IgD-negative memory B cell (primary cell): ENCODE measurements around the gene TTC9B. TPM values are rescaled to one million over a fixed set of nuclear protein-coding genes. Genes with fewer than 3 reads are reported as not detected.
A peak's percentile ranks its signal among the peaks of the same experiment; 100 is the strongest.
"Not testable (repeated sequence)": the region's sequence is repeated elsewhere in the genome, so short reads cannot be mapped to it uniquely, and the experiment has no call there.

ENCODE experiments used
- H3K27ac Mint-ChIP-seq, 3 donors: one replicate each; pipeline ENCODE4 v1.8.0; 2020 to 2022; ENCODE audit warnings: mild to moderate bottlenecking in 3 of 3, mixed read lengths in 3 of 3, moderate library complexity in 1 of 3
- H3K27me3 Mint-ChIP-seq: one replicate; pipeline ENCODE4 v1.8.0; 2021; ENCODE audit warnings: mixed read lengths
- H3K36me3 Mint-ChIP-seq: one replicate; pipeline ENCODE4 v1.8.0; 2020; ENCODE audit warnings: mild to moderate bottlenecking, mixed read lengths
- H3K4me1 Mint-ChIP-seq, 3 donors: one replicate each; pipeline ENCODE4 v1.8.0; 2020 to 2022; ENCODE audit warnings: mixed read lengths in 3 of 3, mild to moderate bottlenecking in 1 of 3
- H3K4me3 Mint-ChIP-seq, 4 donors: one replicate each; pipeline ENCODE4 v1.8.0; 2020 to 2022; ENCODE audit warnings: mild to moderate bottlenecking in 4 of 4, mixed read lengths in 4 of 4, moderate library complexity in 3 of 4
- H3K9me3 Mint-ChIP-seq, 3 donors: one replicate each; pipeline ENCODE4 v1.8.0; 2020 to 2021; ENCODE audit warnings: mixed read lengths in 3 of 3, mild to moderate bottlenecking in 1 of 3
- polyA plus RNA-seq: library from polyadenylated mRNA; unstranded; fragments of 300-500 nt; fragmentation: Illumina TruSeq; gene quantifications from one replicate; pipeline ENCODE4 v1.2.3, GENCODE V29; 2021

The TTC9B gene
- polyA plus RNA-seq, 1 donor from 2014 or later = not detected

DNA sequence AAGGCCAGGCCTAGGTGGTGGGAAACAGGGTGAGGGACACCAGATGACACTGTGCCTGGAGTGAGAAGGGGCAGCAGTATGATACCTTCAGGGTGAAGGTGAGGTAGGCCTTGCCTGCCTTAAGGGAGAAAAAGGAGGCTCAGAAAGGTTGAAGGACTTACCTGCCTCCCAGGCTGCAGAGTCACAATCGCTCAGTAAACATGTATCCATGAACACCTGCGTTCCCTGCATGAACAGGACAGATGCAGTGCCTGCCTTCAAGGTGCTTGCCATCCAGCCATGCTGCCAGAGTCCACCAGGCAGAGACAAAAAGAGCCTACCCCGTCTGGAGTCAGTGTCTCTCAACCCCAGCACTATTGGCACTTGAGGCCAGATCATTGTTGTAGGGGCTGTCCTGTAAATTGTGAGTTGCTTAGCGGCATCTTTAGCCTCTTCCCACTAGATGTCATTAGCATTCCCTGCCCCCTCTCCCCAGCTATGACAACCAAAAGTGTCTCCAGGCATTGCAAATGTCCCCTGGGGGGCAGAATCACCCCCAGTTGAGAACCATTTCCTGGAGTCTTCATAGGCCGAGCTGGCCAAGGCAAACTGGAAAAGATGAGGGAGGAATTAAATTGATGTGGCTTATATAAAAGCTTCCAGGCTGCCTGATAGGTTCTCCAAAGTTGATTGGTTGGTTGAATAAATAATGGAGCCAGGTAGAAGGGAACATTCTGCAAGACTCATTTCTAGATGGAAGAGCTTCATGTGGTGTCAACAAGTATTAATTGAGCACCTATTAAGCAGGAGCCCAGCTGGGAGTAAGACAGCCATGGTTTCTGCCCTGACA, 25.2 kb downstream of the TTC9B start:
- Mint-ChIP-seq H3K4me3 (peak overlapping the region; percentile 70 to 93 (median 82)), H3K27ac (peak overlapping the region; percentile 6 to 74 (median 71)), H3K36me3 (no peaks in the 10 kb centered on the region), H3K4me1 (peaks cover 15 to 32% (median 29%) of the 10 kb centered on the region in 3 donors), H3K27me3 (no peaks in the 10 kb centered on the region), H3K9me3 (no peaks in the 10 kb centered on the region)

- no peaks in the 10 kb centered on the region for H3K27me3 Mint-ChIP-seq
- peaks cover 15 to 32% (median 29%) of the 10 kb centered on the region in 3 donors for H3K4me1 Mint-ChIP-seq
- peak overlapping the region; percentile 70 to 93 (median 82) for H3K4me3 Mint-ChIP-seq
- H3K36me3 Mint-ChIP-seq = no peaks in the 10 kb centered on the region
- H3K27ac Mint-ChIP-seq = peak overlapping the region in 2 of 3 donors; percentile 71 to 74
- H3K9me3 Mint-ChIP-seq = no peaks in the 10 kb centered on the region
These were observed 26.1 kb downstream of the TTC9B start for GRCh38 chr19:40191836-40192646.

DNA sequence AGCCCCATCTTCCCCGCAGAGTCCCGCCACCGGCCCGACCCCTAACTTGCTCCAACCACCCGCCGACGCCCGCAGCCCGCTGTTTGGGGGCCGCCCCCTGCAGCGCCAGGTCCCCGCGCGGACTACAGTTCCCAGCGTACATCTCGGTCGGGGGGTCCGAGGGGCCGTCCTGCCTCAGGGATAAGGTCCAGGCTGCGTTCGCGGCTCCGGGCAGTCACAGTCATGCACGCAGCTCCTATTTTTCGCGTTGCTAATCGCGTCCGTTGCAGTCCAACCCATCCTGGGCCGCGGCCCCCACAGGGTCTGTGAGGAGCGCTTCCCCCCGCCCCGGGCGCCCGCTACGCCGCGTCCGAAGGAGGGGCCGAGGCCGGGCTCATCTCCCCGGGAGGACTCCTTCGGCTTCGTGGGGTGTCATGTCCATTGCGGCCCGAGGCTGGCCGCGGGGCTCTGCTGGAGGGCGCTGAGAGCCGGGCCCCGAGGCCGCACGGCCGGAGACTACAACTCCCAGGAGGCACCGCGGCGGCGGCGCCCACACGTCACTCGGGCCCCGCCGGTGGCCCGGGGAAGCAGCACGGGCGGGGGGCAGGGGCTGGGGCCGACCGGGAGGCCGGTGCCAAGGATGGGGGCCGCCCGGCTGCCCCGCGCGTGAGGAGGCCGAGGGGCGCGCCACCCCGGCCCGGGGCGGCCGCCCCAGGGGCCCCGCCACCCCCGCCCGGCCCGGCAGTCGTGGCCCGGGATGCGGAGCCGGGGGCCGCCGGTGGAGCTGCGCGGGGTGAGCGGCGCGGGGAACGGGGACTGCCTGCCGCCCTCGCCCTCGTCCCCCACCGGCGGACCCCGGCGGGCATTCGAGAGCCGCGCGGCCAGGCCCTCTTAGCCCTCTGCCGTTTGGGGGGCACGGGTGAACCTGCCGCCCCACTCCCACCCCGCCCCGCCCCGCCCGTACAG, 27.0 kb downstream of the TTC9B start, which contains the start of gene MAP3K10:
TSS of gene MAP3K10 (plus strand) at position 536 of the 945 bp plus-strand sequence. CDS start 606 bp downstream, outside the sequence.
- no peaks in the 10 kb centered on the region for H3K36me3 Mint-ChIP-seq
- H3K4me3 Mint-ChIP-seq = peak within 1 kb of the TSS; percentile 88 to 100 (median 96)
- no peaks in the 10 kb centered on the region for H3K9me3 Mint-ChIP-seq
- H3K4me1 Mint-ChIP-seq = peaks cover 15 to 32% (median 29%) of the 10 kb centered on the region in 3 donors
- peak within 1 kb of the TSS; percentile 80 to 99 (median 93) for H3K27ac Mint-ChIP-seq
- H3K27me3 Mint-ChIP-seq = no peaks in the 10 kb centered on the region

DNA sequence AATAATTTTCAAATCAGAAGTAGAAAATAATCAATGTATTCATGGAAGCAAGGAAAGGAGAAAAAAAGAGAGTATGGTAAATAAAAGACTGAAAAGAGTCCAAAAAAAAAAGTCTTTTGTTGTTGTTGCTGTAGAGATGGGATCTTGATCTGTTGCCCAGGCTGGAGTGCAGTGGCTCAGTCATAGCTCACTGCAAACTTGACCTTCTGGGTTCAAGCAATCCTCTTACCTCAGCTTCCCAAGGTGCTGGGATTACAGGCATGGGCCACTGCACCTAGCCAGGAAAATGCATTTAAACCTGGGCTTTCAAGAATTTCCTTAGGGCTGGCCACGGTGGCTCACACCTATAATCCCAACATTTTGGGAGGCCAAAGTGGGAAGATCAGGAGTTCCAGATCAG, 33.9 kb downstream of the TTC9B start:
- no peaks in the 10 kb centered on the region for H3K4me1 Mint-ChIP-seq
- H3K36me3 Mint-ChIP-seq = no peaks in the 10 kb centered on the region
- peaks cover 6% of the 10 kb centered on the region for H3K27me3 Mint-ChIP-seq
- no peak overlapping the region for H3K27ac Mint-ChIP-seq
- no peak overlapping the region for H3K4me3 Mint-ChIP-seq
- H3K9me3 Mint-ChIP-seq = no peaks in the 10 kb centered on the region

GRCh38 chr19:40178756-40179155, 39.4 kb downstream of the TTC9B start:
- Mint-ChIP-seq H3K9me3 (peaks cover 0 to 5% (median 4%) of the 10 kb centered on the region in 3 donors), H3K27ac (no peak overlapping the region), H3K4me3 (no peak overlapping the region), H3K36me3 (no peaks in the 10 kb centered on the region), H3K4me1 (no peaks in the 10 kb centered on the region), H3K27me3 (peaks cover 9% of the 10 kb centered on the region)

- no peak overlapping the region for H3K4me3 Mint-ChIP-seq
- no peak overlapping the region for H3K27ac Mint-ChIP-seq
- H3K36me3 Mint-ChIP-seq = no peaks in the 10 kb centered on the region
- peaks cover 0 to 5% (median 4%) of the 10 kb centered on the region in 3 donors for H3K9me3 Mint-ChIP-seq
- peaks cover 9% of the 10 kb centered on the region for H3K27me3 Mint-ChIP-seq
- no peaks in the 10 kb centered on the region for H3K4me1 Mint-ChIP-seq
These were observed 40.7 kb downstream of the TTC9B start for GRCh38 chr19:40177286-40178070.

DNA sequence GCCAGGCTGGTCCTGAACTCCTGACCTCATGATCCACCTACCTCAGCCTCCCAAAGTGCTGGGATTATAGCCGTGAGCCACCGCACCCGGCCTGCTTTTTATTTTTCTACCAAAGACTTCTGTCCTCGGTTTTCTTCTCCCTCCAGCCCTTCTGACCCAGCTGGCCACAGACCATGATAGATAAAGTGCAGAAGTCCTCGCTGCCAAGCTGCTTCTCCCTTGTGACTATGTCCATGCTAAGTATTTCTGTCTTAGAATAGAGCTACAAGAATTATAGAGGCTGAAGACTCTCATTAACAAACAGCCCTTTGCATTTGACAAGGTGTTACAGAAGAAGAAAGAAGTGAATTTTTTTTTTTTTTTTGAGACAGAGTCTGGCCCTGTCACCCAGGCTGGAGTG, 42.4 kb downstream of the TTC9B start:
- Mint-ChIP-seq H3K4me1 (peaks cover 0 to 1% (median 0%) of the 10 kb centered on the region in 3 donors), H3K36me3 (no peaks in the 10 kb centered on the region), H3K27ac (no peak overlapping the region), H3K27me3 (peaks cover 7% of the 10 kb centered on the region), H3K4me3 (no peak overlapping the region), H3K9me3 (peaks cover 0 to 5% (median 4%) of the 10 kb centered on the region in 3 donors)

DNA sequence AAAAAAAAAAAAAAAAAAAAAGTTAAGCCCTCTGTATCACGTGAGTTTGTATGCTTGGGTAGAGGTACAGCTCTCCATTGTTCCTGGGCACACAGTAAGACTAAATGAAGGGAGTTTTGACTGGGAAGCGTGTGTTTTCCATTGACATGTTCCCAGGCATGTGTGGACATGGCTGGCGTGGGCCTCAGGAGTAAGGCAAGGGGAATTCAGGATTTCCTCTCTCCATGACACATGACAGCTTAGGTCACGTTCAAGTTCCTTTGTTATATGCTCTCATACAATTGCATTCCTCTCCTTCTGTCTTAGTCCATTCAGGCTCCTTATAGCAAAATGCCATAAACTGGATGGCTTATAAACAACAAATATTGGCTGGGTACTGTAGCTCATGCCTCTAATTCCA, 44.1 kb downstream of the TTC9B start:
- Mint-ChIP-seq H3K27ac (no peak overlapping the region), H3K36me3 (no peaks in the 10 kb centered on the region), H3K4me1 (peaks cover 0 to 1% (median 0%) of the 10 kb centered on the region in 3 donors), H3K27me3 (peaks cover 4% of the 10 kb centered on the region), H3K9me3 (peaks cover 0 to 5% (median 4%) of the 10 kb centered on the region in 3 donors), H3K4me3 (no peak overlapping the region)

GRCh38 chr19:40171293-40171692, 46.9 kb downstream of the TTC9B start:
- H3K36me3 Mint-ChIP-seq, H3K27me3 Mint-ChIP-seq, H3K27ac Mint-ChIP-seq, H3K9me3 Mint-ChIP-seq, H3K4me3 Mint-ChIP-seq, H3K4me1 Mint-ChIP-seq: not testable (repeated sequence)

DNA sequence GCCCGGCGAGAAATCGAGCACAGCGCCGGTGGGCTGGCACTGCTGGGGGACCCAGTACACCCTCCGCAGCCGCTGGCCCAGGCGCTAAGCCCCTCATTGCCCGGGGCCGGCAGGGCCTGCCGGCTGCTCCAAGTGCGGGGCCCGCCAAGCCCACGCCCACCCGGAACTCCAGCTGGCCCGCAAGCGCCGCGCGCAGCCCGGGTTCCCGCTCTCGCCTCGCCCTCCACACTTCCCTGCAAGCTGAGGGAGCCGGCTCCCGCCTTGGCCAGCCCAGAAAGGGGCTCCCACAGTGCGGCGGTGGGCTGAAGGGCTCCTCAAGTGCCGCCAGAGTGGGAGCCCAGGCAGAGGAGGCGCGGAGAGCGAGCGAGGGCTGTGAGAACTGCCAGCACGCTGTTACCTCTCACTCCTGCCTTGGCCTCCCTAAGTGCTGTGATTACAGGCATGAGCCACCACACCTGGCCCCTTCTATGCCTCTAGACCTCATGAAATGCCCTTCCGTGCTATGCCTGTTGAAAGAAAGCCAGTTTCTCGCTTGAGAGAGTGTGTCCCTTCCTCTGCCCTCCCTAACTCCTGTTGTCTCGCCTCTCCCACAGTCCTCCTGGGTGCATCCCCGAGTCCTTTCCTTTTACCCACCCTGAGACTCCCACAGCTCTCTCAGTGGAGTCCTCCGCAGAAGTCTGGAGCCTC, 47.7 kb downstream of the TTC9B start:
- H3K9me3 Mint-ChIP-seq, H3K27me3 Mint-ChIP-seq, H3K27ac Mint-ChIP-seq, H3K36me3 Mint-ChIP-seq, H3K4me3 Mint-ChIP-seq, H3K4me1 Mint-ChIP-seq: not testable (repeated sequence)

- not testable (repeated sequence) for H3K27me3 Mint-ChIP-seq, H3K9me3 Mint-ChIP-seq, H3K4me3 Mint-ChIP-seq, H3K4me1 Mint-ChIP-seq, H3K36me3 Mint-ChIP-seq
- H3K27ac Mint-ChIP-seq = peak overlapping the region in 1 of 3 donors; percentile 53
These were observed 48.5 kb downstream of the TTC9B start for GRCh38 chr19:40169482-40170302.
